ENCODE data around the gene SLC6A9.

DNA sequence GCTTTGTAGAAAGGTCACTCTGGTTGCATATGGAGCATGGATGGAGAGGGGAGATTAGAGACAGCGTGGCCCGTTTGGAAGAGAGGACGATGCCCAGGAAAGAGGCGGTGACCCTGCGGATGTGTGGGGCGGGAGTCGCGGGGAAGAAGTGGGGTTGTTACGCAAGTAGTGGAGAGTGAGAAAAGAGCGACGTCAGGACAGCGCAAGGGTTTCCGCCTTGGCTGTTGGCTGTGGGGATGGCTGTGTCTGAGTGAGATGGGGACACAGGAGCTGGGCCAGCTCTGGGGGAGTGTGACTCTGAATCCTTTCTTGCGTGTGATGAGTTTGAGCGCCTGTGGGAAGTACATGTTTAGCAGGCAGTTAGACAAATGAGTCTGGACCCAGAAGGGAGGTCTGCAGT, 48.5 kb downstream of the SLC6A9 start:
- TF ChIP-seq CTCF (IDR thresholded peaks at IDR 0.05 in 4 of 5, conservative IDR thresholded peaks at IDR 0.05 in 1 of 5) (no peak), POLR2A (IDR thresholded peaks at IDR 0.05) (no peak)

Measured in gastrocnemius medialis (tissue), 4 donors.